ENCODE results near the gene FBLN1. TPM values are rescaled to one million over a fixed set of nuclear protein-coding genes. Genes with fewer than 3 reads are reported as not detected.

FBLN1 gene
- total and polyA plus RNA-seq, 2 of the 13 experiments (the other 11 are each of a cell fraction or from before 2014, with no cell fraction given) = 37.3 to 103 TPM

- TF ChIP-seq ZBTB10 (CRISPR knock-in tag; IDR thresholded peaks at IDR 0.05; ENCODE audit: borderline replicate concordance) (no peak), REXO4 (CRISPR knock-in tag; IDR thresholded peaks at IDR 0.05; ENCODE audit: borderline replicate concordance) (no peak), ZFAT (CRISPR knock-in tag; conservative IDR thresholded peaks at IDR 0.05) (no peak)
Measured at GRCh38 chr22:45453764-45454163, 48.9 kb upstream of the FBLN1 start (continued).

GRCh38 chr22:45454275-45454674 lies 48.4 kb upstream of the FBLN1 start:
- DNase-seq (ENCODE audit: low spot score) = no peak
- no peak for ATAC-seq
- TF ChIP-seq ZEB1 (IDR thresholded peaks at IDR 0.05; ENCODE audit: insufficient replicate concordance, low read depth) = no peak
- TF ChIP-seq EP300 (IDR thresholded peaks at IDR 0.05; ENCODE audit: low read depth in 2 of 2, low read length in 2 of 2) = no peak
- no peak for TF ChIP-seq EP300 (CRISPR knock-in tag; IDR thresholded peaks at IDR 0.05; ENCODE audit: borderline replicate concordance)
- TF ChIP-seq KMT2B (CRISPR knock-in tag; IDR thresholded peaks at IDR 0.05) = no peak
- TF ChIP-seq ZNF235 (CRISPR knock-in tag; IDR thresholded peaks at IDR 0.05; ENCODE audit: borderline replicate concordance) = no peak
- TF ChIP-seq ZFP36L1 (CRISPR knock-in tag; IDR thresholded peaks at IDR 0.05) = no peak
- no peak for TF ChIP-seq SP5 (CRISPR knock-in tag; IDR thresholded peaks at IDR 0.05; ENCODE audit: borderline replicate concordance, low read depth)
- no peak for TF ChIP-seq HNF1A (IDR thresholded peaks at IDR 0.05; ENCODE audit: low read depth)
- no peak for TF ChIP-seq HNF1A (CRISPR knock-in tag; IDR thresholded peaks at IDR 0.05; ENCODE audit: borderline replicate concordance)
- TF ChIP-seq KDM4B (CRISPR knock-in tag; IDR thresholded peaks at IDR 0.05) = no peak
- TF ChIP-seq GABPA (IDR thresholded peaks at IDR 0.05; ENCODE audit: low read depth, low read length) = no peak
- no peak for TF ChIP-seq GABPA (CRISPR knock-in tag; IDR thresholded peaks at IDR 0.05; ENCODE audit: low read depth)
- no peak for TF ChIP-seq BCL6 (CRISPR knock-in tag; IDR thresholded peaks at IDR 0.05)
- TF ChIP-seq POGZ (CRISPR knock-in tag; IDR thresholded peaks at IDR 0.05) = no peak

More at GRCh38 chr22:45454275-45454674, 48.4 kb upstream of the FBLN1 start:
- no peaks in the 10 kb centered on the region for H3K36me3 ChIP-seq (replicated peaks in 1 of 2; ENCODE audit: control insufficient read depth in 1 of 2, insufficient read depth in 2 of 2, low read length in 2 of 2)
- CTCF ChIA-PET (ENCODE audit: low intra/inter-chr PET ratio, low total read pairs) = no interaction called here
- H3K4me1 ChIP-seq (ENCODE audit: insufficient read depth, low read length) = no peaks in the 10 kb centered on the region
- no peak for FAIRE-seq
- peaks cover 3 to 24% of the 10 kb centered on the region in 2 experiments; a peak in 2 of 5 replicates for H3K27me3 ChIP-seq (ENCODE audit: control insufficient read depth in 1 of 2, insufficient read depth in 2 of 2, low read length in 2 of 2)
- H3K4me2 ChIP-seq (ENCODE audit: low read depth, low read length) = no peak overlapping the region
- in situ Hi-C loops (cut with HindIII; ENCODE audit: extremely low pct_ligation_motif_present, low pct_unique_long_range_greater_than_20kb) = no loop called here
- no peak overlapping the region for H2AFZ ChIP-seq (ENCODE audit: low read length)
- no TSS peak for BruUV-seq (replicated peaks)
- 45% methylated on average over 3 of the region's 4 CpGs for WGBS (ENCODE audit: low lambda C conversion rate)
- H3K27ac ChIP-seq (ENCODE audit: extremely low read length, insufficient read depth, low read length) = no peak overlapping the region
- intact Hi-C loops (cut with micrococcal nuclease; ENCODE audit: unreplicated experiment) = no loop called here
- no peaks in the 10 kb centered on the region for H4K20me1 ChIP-seq (ENCODE audit: insufficient read depth, low read length)
- H3K79me2 ChIP-seq (ENCODE audit: insufficient read depth, low read length) = no peaks in the 10 kb centered on the region
- H3K9ac ChIP-seq (ENCODE audit: insufficient read depth, low read depth, low read length) = no peak overlapping the region
- POLR2A ChIA-PET = no interaction called here
- H3K9me3 ChIP-seq (ENCODE audit: low read length) = no peaks in the 10 kb centered on the region
- no peak overlapping the region for H3K4me3 ChIP-seq (replicated peaks in 1 of 3; ENCODE audit: insufficient read depth in 1 of 3, low read depth in 2 of 3, low read length in 3 of 3)

All from HepG2 (cell line).